T-helper 1 cell treated with Interleukin-12 subunit alpha and Interleukin-12 subunit beta and Interleukin-4 antibody, amounts not matched to agents 30 μg/mL and 1 μg/mL, for 36 hours (primary cell): ENCODE results near the gene CREB3L4.

Experiments used
- H3K27ac Mint-ChIP-seq: one replicate; pipeline ENCODE4 v1.8.0; 2021; ENCODE audit warnings: mild to moderate bottlenecking, mixed read lengths
- H3K27me3 Mint-ChIP-seq: one replicate; pipeline ENCODE4 v1.8.0; 2021; ENCODE audit warnings: low read depth, mixed read lengths
- H3K36me3 Mint-ChIP-seq: one replicate; pipeline ENCODE4 v1.8.0; 2021; ENCODE audit warnings: low read depth, mixed read lengths
- H3K4me1 Mint-ChIP-seq: one replicate; pipeline ENCODE4 v1.8.0; 2021; ENCODE audit warnings: low read depth, mixed read lengths
- H3K4me3 Mint-ChIP-seq: one replicate; pipeline ENCODE4 v1.8.0; 2021; ENCODE audit warnings: mild to moderate bottlenecking, moderate library complexity, mixed read lengths
- H3K9me3 Mint-ChIP-seq: one replicate; pipeline ENCODE4 v1.8.0; 2021; ENCODE audit warnings: mixed read lengths

CREB3L4 gene

DNA sequence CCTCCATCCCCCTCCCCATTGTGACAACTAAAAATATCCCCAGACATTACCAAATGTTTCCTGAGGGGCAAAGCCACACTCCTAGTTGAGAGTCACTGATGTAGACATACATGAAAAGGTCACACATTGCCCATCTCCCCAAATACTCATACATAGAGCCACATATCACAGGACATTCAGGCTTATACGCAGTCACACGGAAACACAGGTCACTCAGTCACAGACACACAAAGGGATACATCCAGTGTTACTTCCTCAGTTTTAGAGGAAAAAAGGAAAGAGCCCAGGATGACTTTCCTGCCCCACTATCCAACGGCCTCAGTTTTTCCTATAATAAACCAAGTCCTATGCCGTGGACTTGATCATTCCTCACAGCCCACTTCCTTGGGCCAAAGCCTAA, 6.3 kb upstream of the CREB3L4 start:
- peak overlapping the region; percentile 90 for H3K4me3 Mint-ChIP-seq
- peak overlapping the region; percentile 31 for H3K27ac Mint-ChIP-seq
- H3K4me1 Mint-ChIP-seq, result peaks cover 54% of the 10 kb centered on the region

DNA sequence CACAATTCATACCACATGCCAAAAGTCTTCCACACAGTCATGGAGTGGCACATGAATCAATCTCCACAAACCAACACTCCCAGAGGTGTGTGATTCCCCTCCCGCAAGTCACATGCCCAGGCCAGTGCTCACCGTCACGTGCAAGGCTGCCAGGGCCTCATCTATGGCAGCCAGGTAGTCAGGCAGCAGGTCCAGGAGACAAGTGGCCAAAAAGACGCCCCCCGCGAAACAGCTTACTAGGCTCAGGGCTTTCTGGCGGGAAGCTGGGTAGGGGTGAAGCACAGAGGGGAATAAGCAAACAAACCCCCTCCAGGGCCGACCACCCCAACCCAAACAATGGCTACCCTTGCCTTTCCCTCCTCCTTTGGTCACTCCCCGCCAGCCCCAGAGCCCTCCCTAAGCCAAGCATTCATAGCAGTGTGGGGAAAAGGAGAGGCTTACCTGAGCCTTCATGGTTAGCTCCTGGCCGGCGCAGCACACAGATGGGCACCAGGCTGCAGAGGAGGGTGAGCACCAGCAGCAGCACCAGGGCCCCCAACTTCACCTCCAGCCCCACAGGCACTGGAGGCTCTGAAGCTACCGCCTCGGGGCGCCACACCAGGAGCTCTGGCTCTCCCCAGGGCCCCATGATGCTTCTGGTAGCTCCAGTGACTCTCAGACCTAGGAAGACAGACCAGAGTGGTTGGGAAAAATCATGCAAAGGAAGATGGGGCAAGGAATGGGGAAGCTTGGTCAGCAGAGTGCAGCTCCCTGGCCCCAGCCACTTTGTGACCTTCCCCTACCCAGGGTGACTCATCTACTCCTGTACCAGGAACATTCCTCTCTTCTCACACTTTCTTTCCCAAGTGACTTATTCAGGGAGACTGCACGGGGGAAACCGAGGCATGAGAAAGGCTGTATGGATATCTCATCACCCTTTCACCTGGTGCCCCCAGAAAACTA, 5.3 kb upstream of the CREB3L4 start:
- H3K4me3 Mint-ChIP-seq, result peak overlapping the region; percentile 90
- H3K27me3 Mint-ChIP-seq, result no peaks in the 10 kb centered on the region
- H3K36me3 Mint-ChIP-seq, result peaks cover 26% of the 10 kb centered on the region
- no peaks in the 10 kb centered on the region for H3K9me3 Mint-ChIP-seq
- H3K27ac Mint-ChIP-seq, result peak overlapping the region; percentile 91
- peaks cover 53% of the 10 kb centered on the region for H3K4me1 Mint-ChIP-seq

More for the DNA sequence above, 6.3 kb upstream of the CREB3L4 start:
- H3K9me3 Mint-ChIP-seq, result no peaks in the 10 kb centered on the region
- peaks cover 23% of the 10 kb centered on the region for H3K36me3 Mint-ChIP-seq
- no peaks in the 10 kb centered on the region for H3K27me3 Mint-ChIP-seq

DNA sequence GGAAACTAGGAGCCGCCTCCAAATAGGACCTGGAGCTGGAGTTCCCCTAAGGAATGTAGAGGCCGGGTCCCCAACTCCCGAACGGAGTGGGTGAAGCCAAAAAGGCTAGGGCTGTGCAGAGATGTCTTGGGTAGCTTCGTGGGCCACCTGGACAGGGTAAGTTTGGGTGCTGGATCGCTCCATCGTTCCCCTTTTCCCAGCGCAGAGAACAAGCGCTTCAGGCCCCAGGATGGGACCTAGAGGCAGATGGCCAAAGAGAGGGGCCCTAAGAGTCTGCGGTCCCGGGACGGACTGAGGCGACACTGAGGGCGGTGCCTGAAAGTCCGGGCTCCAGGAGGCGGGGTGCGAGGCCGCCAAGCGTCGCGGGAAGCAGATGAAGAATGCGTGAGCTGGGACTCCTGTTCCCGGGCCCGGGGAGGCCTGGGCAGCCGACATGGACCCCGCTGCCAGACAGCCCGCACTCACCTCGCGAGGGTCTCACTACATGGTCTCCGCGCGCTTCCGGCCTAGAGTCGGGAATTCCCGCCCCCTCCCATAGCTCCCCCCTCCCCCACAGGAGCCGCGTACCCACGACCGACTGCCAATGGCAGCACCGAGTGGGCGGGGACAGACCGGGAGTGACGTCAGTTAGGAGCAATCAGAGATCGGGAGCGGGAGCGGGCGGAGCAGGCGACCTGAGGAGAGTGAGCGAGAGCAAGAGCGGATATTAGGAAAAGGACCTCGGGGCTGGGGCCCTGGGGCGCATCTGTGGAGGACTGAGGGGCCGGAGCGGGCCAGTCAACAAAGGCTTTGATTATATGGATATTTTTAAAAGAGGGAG, 4.5 kb upstream of the CREB3L4 start, which contains the start of gene SLC39A1:
Gene SLC39A1 (minus strand): TSS at position 508 of the 820 bp plus-strand sequence. CDS start 822 bp downstream, outside the sequence.
- Mint-ChIP-seq H3K4me3 (peak within 1 kb of the TSS; percentile 90), H3K36me3 (peaks cover 26% of the 10 kb centered on the region), H3K27me3 (no peaks in the 10 kb centered on the region), H3K9me3 (no peaks in the 10 kb centered on the region), H3K4me1 (peaks cover 59% of the 10 kb centered on the region), H3K27ac (peak within 1 kb of the TSS; percentile 91)

DNA sequence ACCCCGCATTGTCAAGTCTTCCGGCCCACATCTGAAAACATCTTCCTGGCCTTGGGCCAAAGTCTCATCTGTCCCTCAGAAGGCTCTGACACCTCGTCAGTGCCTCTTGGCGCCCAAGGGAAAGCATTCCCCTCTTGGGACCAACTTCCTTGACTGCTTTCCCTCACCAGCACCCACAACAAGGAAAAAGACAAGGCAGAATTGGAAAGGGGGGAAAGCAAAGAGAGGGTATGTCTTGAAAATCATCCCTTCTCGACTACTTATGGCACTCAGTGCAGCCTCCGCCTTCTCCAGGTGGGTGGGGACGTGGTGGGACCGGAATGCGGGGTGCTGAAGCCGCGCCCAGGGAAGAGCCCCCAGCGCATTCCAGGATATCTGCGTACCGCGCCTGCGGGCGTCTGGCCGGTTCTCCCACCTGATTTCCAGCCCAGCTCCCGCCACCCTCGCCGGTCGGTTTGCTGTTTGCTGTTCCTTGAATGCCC, 3.8 kb upstream of the CREB3L4 start:
- H3K4me1 Mint-ChIP-seq, result peaks cover 57% of the 10 kb centered on the region

DNA sequence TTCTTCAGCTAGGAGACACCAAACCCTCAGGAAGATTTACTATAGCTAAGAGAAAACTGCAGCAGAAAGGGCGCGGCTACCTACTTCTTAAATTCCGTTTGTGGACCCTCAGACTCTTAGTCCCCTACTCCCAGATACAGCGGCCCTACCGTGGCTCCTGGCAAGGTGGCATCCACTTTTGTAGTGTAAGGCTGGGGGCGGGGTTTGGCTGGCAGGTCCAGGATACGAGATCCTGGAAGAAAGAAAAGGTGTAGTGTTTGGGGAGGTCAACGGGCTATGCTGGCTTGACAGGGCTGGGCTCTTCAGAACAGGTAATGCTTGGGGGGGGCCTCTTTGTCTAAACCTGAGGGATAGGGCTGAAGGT, 280 bp downstream of the CREB3L4 start:
- Mint-ChIP-seq H3K4me3 (peak overlapping the region; percentile 87), H3K9me3 (no peaks in the 10 kb centered on the region), H3K36me3 (peaks cover 12% of the 10 kb centered on the region), H3K27ac (peak overlapping the region; percentile 91), H3K4me1 (peaks cover 46% of the 10 kb centered on the region), H3K27me3 (no peaks in the 10 kb centered on the region)

More for the DNA sequence above, 3.8 kb upstream of the CREB3L4 start:
- Mint-ChIP-seq H3K27ac (peak overlapping the region; percentile 91), H3K27me3 (no peaks in the 10 kb centered on the region), H3K36me3 (peaks cover 24% of the 10 kb centered on the region), H3K4me3 (peak overlapping the region; percentile 90), H3K9me3 (no peaks in the 10 kb centered on the region)

DNA sequence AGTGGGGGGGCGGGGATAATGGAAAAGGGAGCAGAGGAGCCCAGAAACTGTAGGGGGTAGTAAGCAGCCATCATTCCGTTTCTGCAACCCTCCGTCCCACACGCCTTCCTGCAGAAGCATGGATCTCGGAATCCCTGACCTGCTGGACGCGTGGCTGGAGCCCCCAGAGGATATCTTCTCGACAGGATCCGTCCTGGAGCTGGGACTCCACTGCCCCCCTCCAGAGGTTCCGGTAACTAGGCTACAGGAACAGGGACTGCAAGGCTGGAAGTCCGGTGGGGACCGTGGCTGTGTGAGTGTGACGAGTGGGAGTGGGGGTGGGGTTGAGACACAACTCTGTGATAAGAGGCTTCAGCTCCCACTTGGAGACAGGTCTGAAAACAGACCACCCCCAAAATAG, 706 bp downstream of the CREB3L4 start:
- Mint-ChIP-seq H3K9me3 (no peaks in the 10 kb centered on the region), H3K4me1 (peaks cover 46% of the 10 kb centered on the region), H3K27ac (no peak overlapping the region), H3K27me3 (no peaks in the 10 kb centered on the region), H3K4me3 (peak overlapping the region; percentile 87), H3K36me3 (peaks cover 16% of the 10 kb centered on the region)

DNA sequence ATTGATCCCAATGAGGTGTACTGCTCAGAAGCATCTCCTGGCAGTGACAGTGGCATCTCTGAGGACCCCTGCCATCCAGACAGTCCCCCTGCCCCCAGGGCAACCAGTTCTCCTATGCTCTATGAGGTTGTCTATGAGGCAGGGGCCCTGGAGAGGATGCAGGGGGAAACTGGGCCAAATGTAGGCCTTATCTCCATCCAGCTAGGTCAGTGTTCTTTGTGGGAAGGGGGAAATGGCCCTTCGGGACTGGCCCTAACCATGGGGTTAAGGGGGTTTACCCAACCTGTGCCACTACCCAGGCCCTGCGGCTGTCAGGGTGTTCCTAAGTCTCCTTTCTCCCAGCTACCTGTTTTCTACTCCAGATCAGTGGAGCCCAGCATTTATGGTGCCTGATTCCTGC, 1.3 kb downstream of the CREB3L4 start:
- H3K9me3 Mint-ChIP-seq, result no peaks in the 10 kb centered on the region
- H3K36me3 Mint-ChIP-seq, result peaks cover 18% of the 10 kb centered on the region
- H3K4me1 Mint-ChIP-seq, result peaks cover 43% of the 10 kb centered on the region
- H3K27me3 Mint-ChIP-seq, result no peaks in the 10 kb centered on the region
- H3K4me3 Mint-ChIP-seq, result peak overlapping the region; percentile 56
- peak overlapping the region; percentile 49 for H3K27ac Mint-ChIP-seq

GRCh38 chr1:153970346-153970745, 2.6 kb downstream of the CREB3L4 start:
- no peaks in the 10 kb centered on the region for H3K27me3 Mint-ChIP-seq
- H3K36me3 Mint-ChIP-seq, result peaks cover 28% of the 10 kb centered on the region
- H3K9me3 Mint-ChIP-seq, result no peaks in the 10 kb centered on the region
- no peak overlapping the region for H3K27ac Mint-ChIP-seq
- H3K4me1 Mint-ChIP-seq, result peaks cover 41% of the 10 kb centered on the region
- no peak overlapping the region for H3K4me3 Mint-ChIP-seq

- Mint-ChIP-seq H3K4me3 (no peak overlapping the region), H3K9me3 (no peaks in the 10 kb centered on the region), H3K4me1 (peaks cover 34% of the 10 kb centered on the region), H3K36me3 (peaks cover 39% of the 10 kb centered on the region), H3K27ac (no peak overlapping the region), H3K27me3 (no peaks in the 10 kb centered on the region)
Measured at GRCh38 chr1:153973071-153973470, 5.4 kb downstream of the CREB3L4 start.

DNA sequence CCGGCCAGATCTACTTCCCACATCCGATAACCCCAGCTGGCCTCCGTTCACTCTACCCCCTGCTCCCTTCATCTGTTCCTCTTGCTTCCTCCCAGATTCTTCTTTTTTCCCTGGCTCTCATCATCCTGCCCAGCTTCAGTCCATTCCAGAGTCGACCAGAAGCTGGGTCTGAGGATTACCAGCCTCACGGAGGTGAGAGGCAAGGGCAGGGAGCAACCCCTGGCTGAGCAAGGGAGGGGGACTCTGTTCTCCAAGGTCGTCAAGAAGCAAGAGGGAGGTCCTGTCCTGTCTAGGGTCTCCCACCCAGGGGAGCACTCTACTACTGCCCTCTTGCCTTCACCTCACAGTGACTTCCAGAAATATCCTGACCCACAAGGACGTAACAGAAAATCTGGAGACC, 5.8 kb downstream of the CREB3L4 start:
- Mint-ChIP-seq H3K36me3 (peaks cover 39% of the 10 kb centered on the region), H3K4me1 (peaks cover 37% of the 10 kb centered on the region), H3K27me3 (no peaks in the 10 kb centered on the region), H3K27ac (no peak overlapping the region), H3K9me3 (no peaks in the 10 kb centered on the region), H3K4me3 (no peak overlapping the region)

DNA sequence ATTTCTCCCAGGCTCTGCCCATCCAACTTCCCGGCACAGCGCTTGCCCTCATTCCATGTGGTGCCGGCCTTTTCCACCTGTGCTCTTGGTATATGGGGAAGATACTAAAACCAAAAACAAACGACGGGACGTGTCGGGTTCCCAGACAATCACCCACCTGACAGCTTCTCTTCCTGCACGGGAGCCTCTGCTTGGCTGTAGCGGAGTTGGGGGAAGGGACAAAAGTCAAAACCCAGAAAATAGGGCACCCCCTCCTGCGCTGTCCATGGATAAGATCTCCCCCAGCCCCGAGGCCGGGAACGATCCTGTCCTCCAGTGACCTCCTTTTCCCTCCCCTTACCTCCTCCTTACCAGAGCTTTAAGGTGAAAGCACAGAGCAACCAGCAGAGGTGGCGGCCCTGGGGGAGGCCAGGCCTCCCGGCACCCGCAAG, 9.1 kb downstream of the CREB3L4 start:
- H3K27ac Mint-ChIP-seq, result peak overlapping the region; percentile 93
- H3K4me1 Mint-ChIP-seq, result peaks cover 35% of the 10 kb centered on the region
- H3K36me3 Mint-ChIP-seq, result peaks cover 39% of the 10 kb centered on the region

DNA sequence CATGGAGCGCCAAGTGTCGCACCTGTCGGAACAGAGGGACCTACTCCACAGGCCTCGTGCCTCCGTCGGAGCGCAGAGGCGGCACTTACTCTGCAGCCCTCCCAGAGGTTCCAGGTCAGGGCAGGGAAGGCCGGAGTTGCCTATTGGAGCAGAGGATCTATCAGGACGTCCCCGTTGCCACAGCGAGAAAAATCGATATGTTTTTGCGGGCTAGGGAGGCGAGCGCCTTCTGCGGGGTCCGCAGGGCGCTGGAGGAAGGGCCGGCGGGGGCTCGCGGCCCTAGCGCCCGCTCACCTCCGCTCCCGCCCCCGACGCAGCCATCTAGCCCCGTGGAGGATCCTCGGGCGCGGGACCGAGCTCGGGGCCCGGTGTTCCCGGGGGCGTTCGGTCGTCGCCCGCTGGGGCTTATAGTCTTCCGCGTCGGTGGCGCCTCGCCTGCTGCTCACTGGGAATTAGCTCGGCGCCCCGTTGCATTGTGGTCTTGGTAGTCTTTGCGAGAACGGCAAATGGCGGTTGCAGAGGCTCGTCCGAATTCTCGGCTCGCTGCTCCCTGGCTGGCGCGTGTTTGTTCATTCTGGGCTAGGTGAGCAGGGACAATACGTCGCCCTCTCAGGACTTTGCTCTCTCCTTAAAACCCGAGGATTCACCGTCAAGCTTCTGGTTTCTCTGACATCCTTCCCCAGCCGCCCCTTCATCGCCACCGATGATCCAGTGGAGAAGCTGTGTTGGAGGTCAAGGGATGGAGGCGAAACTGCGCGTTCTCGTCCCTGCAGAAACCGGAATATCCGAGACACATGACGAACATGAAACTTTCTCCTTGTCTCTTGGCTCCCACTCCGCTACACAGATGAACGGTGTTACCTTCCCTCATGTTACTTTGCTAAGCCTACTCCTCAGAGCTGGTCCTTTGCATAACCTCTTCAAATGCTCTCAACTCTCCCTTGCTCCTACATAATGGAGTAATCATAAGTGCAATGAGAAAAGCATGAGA, 9.8 kb downstream of the CREB3L4 start, which contains the start of gene JTB:
Gene JTB (minus strand): TSS at position 425 of the 991 bp plus-strand sequence. CDS start 422 bp downstream, at position 3.
- peaks cover 28% of the 10 kb centered on the region for H3K4me1 Mint-ChIP-seq
- peak within 1 kb of the TSS; percentile 97 for H3K4me3 Mint-ChIP-seq
- peak within 1 kb of the TSS; percentile 93 for H3K27ac Mint-ChIP-seq
- H3K27me3 Mint-ChIP-seq, result no peaks in the 10 kb centered on the region
- peaks cover 39% of the 10 kb centered on the region for H3K36me3 Mint-ChIP-seq
- H3K9me3 Mint-ChIP-seq, result no peaks in the 10 kb centered on the region

More for the DNA sequence above, 9.1 kb downstream of the CREB3L4 start:
- Mint-ChIP-seq H3K4me3 (peak overlapping the region; percentile 97), H3K9me3 (no peaks in the 10 kb centered on the region), H3K27me3 (no peaks in the 10 kb centered on the region)

DNA sequence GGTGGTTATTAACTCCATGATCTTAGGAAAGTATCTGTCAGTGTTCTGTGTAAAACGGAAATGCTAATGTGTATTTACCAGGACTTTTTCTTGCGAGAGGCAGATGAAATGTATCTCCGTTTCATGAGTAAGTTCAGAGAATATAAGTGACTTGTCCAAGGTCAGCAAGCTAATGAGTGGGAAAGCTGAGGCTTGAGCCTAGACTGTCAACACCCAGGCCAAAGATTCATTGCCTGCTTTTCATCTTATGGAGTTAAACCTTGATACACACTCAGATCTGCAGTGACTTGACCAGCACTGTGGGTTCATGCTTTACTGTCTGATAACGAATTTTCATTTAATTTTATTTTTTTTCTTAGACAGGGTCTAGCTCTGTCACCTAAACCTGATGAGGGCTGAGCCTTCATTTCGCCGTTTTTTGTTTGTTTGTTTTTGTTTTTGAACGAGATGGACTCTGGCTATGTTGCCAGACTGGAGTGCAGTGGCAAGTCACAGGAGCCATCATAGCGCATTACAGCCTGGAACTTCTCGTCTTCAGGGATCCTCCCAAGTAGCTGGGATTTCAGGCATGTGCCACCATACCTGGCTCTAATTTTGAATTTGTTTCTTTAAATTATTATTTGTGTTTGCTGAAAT, 10.7 kb downstream of the CREB3L4 start:
- H3K4me3 Mint-ChIP-seq, result peak overlapping the region; percentile 97

More for the DNA sequence above, 10.7 kb downstream of the CREB3L4 start:
- H3K36me3 Mint-ChIP-seq, result peaks cover 32% of the 10 kb centered on the region
- no peaks in the 10 kb centered on the region for H3K27me3 Mint-ChIP-seq
- H3K4me1 Mint-ChIP-seq, result peaks cover 27% of the 10 kb centered on the region
- H3K27ac Mint-ChIP-seq, result peak overlapping the region; percentile 85
- H3K9me3 Mint-ChIP-seq, result no peaks in the 10 kb centered on the region
